ENCODE measurements around the gene INAFM2. TPM values are rescaled to one million over a fixed set of nuclear protein-coding genes. Genes with fewer than 3 reads are reported as not detected.

The INAFM2 gene
- polyA plus RNA-seq, 1 donor from 2014 or later, result 14.8 TPM

GRCh38 chr15:40357246-40357645, 33.8 kb downstream of the INAFM2 start:
- Histone ChIP-seq H3F3A (ENCODE audit: insufficient read depth, low read length, poor library complexity, severe bottlenecking) (no peaks in the 10 kb centered on the region), H3K9me3 (ENCODE audit: low read length) (no peaks in the 10 kb centered on the region), H3K9ac (ENCODE audit: low read length) (peak overlapping the region; percentile 86), H3K79me2 (replicated peaks; ENCODE audit: insufficient read depth, low read length) (peaks cover 3% of the 10 kb centered on the region), H3K4me3 (ENCODE audit: low read length) (peak overlapping the region; percentile 95), H3K4me2 (ENCODE audit: low read length) (peak overlapping the region; percentile 94), H4K20me1 (ENCODE audit: insufficient read depth) (no peaks in the 10 kb centered on the region), H3K27ac (ENCODE audit: low read length) (no peak overlapping the region), H3K27me3 (ENCODE audit: insufficient read depth, low read depth, low read length) (peaks cover 5% of the 10 kb centered on the region), H3K9me2 (ENCODE audit: insufficient read depth, low read length) (no peaks in the 10 kb centered on the region), H3K36me3 (ENCODE audit: insufficient read depth, low read length) (no peaks in the 10 kb centered on the region), H2AFZ (ENCODE audit: low read depth, low read length) (peak overlapping the region; percentile 72)
- TF ChIP-seq EP300 (conservative IDR thresholded peaks at IDR 0.05; ENCODE audit: poor library complexity, severe bottlenecking) (no peak), MXI1 (conservative IDR thresholded peaks at IDR 0.05; ENCODE audit: poor library complexity, severe bottlenecking) (no peak), EZH2 (IDR thresholded peaks at IDR 0.05; ENCODE audit: borderline replicate concordance, insufficient read depth, low read length, poor library complexity, severe bottlenecking) (no peak), SMC3 (conservative IDR thresholded peaks at IDR 0.05; ENCODE audit: poor library complexity) (no peak), RAD21 (conservative IDR thresholded peaks at IDR 0.05) (no peak), CTCF (IDR thresholded peaks at IDR 0.05; ENCODE audit: poor library complexity, severe bottlenecking) (no peak), TAF1 (IDR thresholded peaks at IDR 0.05; ENCODE audit: low read depth) (no peak), POLR2AphosphoS5 (IDR thresholded peaks at IDR 0.05) (no peak), REST (IDR thresholded peaks at IDR 0.05; ENCODE audit: borderline replicate concordance) (no peak)

- Histone ChIP-seq H3K9me3 (ENCODE audit: low read length) (no peaks in the 10 kb centered on the region), H3K27me3 (ENCODE audit: insufficient read depth, low read depth, low read length) (peaks cover 5% of the 10 kb centered on the region), H3K27ac (ENCODE audit: low read length) (peak within 1 kb of the TSS; percentile 67), H3K79me2 (replicated peaks; ENCODE audit: insufficient read depth, low read length) (peaks cover 3% of the 10 kb centered on the region), H3K4me2 (ENCODE audit: low read length) (peak within 1 kb of the TSS; percentile 94), H3K9me2 (ENCODE audit: insufficient read depth, low read length) (no peaks in the 10 kb centered on the region), H4K20me1 (ENCODE audit: insufficient read depth) (no peaks in the 10 kb centered on the region), H3K9ac (ENCODE audit: low read length) (peak within 1 kb of the TSS; percentile 86), H3F3A (ENCODE audit: insufficient read depth, low read length, poor library complexity, severe bottlenecking) (no peaks in the 10 kb centered on the region), H3K36me3 (ENCODE audit: insufficient read depth, low read length) (no peaks in the 10 kb centered on the region), H3K4me3 (ENCODE audit: low read length) (peak within 1 kb of the TSS; percentile 95), H2AFZ (ENCODE audit: low read depth, low read length) (peak within 1 kb of the TSS; percentile 91)
- peak; percentile 47 for TF ChIP-seq REST (IDR thresholded peaks at IDR 0.05; ENCODE audit: borderline replicate concordance)
- TF ChIP-seq MXI1 (conservative IDR thresholded peaks at IDR 0.05; ENCODE audit: poor library complexity, severe bottlenecking), result peak; percentile 47
- no peak for TF ChIP-seq EZH2 (IDR thresholded peaks at IDR 0.05; ENCODE audit: borderline replicate concordance, insufficient read depth, low read length, poor library complexity, severe bottlenecking)
- TF ChIP-seq POLR2AphosphoS5 (IDR thresholded peaks at IDR 0.05), result peak; percentile 63
These were observed 34.4 kb downstream of the INAFM2 start, which contains the start of gene DISP2 for GRCh38 chr15:40357723-40358470. DISP2 (plus strand) TSS chr15:40358219; CDS start chr15:40358322, 103 bp downstream.
